GM12891 (cell line): ENCODE data around the gene N4BP3.

ENCODE experiments used
- POLR2A ChIP-seq: IDR thresholded peaks from 2 replicates; pipeline ENCODE4 v1.6.1; 2011; ENCODE audit warnings: low read depth, low read length, control low read depth
- POLR2AphosphoS5 ChIP-seq: IDR thresholded peaks from 2 replicates; pipeline ENCODE4 v1.6.1; 2011; ENCODE audit warnings: low read depth, low read length, control low read depth
- SPI1 ChIP-seq: IDR thresholded peaks from 2 replicates; pipeline ENCODE4 v1.6.1; 2011; ENCODE audit warnings: low read depth, low read length, control low read depth
- TAF1 ChIP-seq: IDR thresholded peaks from 2 replicates; pipeline ENCODE4 v1.6.1; 2011; ENCODE audit warnings: low read depth, low read length, control low read depth

DNA sequence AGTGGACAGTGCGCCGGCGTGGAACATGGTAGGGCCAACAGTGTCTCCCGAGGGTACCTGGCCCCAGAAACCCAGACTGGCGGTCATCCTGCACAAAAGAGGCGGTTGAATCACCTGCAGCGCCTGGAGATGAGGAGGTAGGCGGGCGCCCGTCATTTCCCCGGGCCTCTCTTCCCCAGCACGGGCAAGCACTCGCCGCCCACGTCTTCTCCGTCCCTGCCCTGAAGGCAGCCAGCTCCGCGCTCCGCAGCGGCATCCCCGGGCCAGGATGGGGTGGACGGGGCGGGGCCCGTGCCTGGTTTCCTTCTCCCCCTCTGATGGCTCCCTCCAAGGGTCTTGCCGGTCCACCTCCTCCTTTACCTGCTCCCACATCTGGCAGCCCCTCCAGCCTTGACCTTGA, 27.1 kb upstream of the N4BP3 start:
- TF ChIP-seq POLR2A (no peak), POLR2AphosphoS5 (no peak), SPI1 (no peak), TAF1 (no peak)
